GM21786 (cell line): ENCODE measurements around the gene SIL1.
"Not testable (repeated sequence)": the region's sequence is repeated elsewhere in the genome, so short reads cannot be mapped to it uniquely, and the experiment has no call there.

Source experiments
- ATAC-seq: cut with Tn5 transposase; IDR thresholded peaks from one replicate; pipeline ENCODE4 v1.9.1; 2021; ENCODE audit not compliant: unreplicated experiment

The SIL1 gene

GRCh38 chr5:139076111-139076510 lies 122.1 kb downstream of the SIL1 start:
- no peak for ATAC-seq

- no peak for ATAC-seq
Observed at GRCh38 chr5:139075066-139076050, 122.8 kb downstream of the SIL1 start.

- ATAC-seq: not testable (repeated sequence)
Observed at GRCh38 chr5:139073956-139074355, 124.2 kb downstream of the SIL1 start.

GRCh38 chr5:139068494-139069151 lies 129.5 kb downstream of the SIL1 start:
- no peak for ATAC-seq

GRCh38 chr5:139068060-139068459 lies 130.1 kb downstream of the SIL1 start:
- ATAC-seq: no peak

- no peak for ATAC-seq
Observed at GRCh38 chr5:139065306-139065705, 132.9 kb downstream of the SIL1 start.

GRCh38 chr5:139064613-139065012 lies 133.6 kb downstream of the SIL1 start:
- ATAC-seq: no peak

- no peak for ATAC-seq
Observed at GRCh38 chr5:139063664-139064054, 134.5 kb downstream of the SIL1 start.

GRCh38 chr5:139062910-139063663 lies 135.1 kb downstream of the SIL1 start:
- ATAC-seq: no peak

GRCh38 chr5:139061856-139062255 lies 136.3 kb downstream of the SIL1 start:
- no peak for ATAC-seq

- no peak for ATAC-seq
Observed at GRCh38 chr5:139061274-139061673, 136.9 kb downstream of the SIL1 start.

- ATAC-seq: no peak
Observed at GRCh38 chr5:139058121-139058520, 140.0 kb downstream of the SIL1 start.

- not testable (repeated sequence) for ATAC-seq
Observed at GRCh38 chr5:139057045-139057939, 140.9 kb downstream of the SIL1 start.

GRCh38 chr5:139052975-139053374 lies 145.2 kb downstream of the SIL1 start:
- ATAC-seq: no peak

GRCh38 chr5:139051392-139051791 lies 146.8 kb downstream of the SIL1 start:
- ATAC-seq: no peak

GRCh38 chr5:139050432-139050831 lies 147.7 kb downstream of the SIL1 start:
- no peak for ATAC-seq

- no peak for ATAC-seq
Observed at GRCh38 chr5:139049780-139050179, 148.4 kb downstream of the SIL1 start.

GRCh38 chr5:139046551-139046950 lies 151.6 kb downstream of the SIL1 start:
- ATAC-seq: no peak

- no peak for ATAC-seq
Observed at GRCh38 chr5:139043157-139043905, 154.8 kb downstream of the SIL1 start.

- no peak for ATAC-seq
Observed at GRCh38 chr5:139040081-139040480, 158.1 kb downstream of the SIL1 start.
